ENCODE results near the gene HBA1. TPM values are rescaled to one million over a fixed set of nuclear protein-coding genes. Genes with fewer than 3 reads are reported as not detected.

HBA1 gene
- total and polyA plus RNA-seq, 9 of the 15 experiments (the other 6 are each of a cell fraction or from before 2014, with no cell fraction given): 128 to 2,388 (median 380) TPM

DNA sequence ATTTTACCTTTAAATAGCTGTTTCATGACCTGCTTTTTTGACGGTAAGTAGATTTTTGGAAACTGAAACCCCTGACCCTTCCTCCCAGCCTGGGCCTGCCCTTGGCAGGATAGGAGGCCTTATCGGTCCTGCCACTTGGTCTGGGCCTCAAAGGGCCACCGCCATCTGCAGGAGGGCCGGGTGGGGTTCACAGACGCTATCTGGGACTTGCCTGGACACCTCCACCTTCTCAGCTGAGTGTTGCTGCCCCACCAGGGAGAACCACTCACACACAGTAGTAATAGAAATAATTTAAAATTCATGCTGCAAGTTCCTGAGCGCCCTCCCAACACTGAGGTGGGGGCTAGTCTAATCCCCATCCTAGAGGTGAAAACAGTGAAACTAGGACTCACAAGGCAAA, 33.4 kb upstream of the HBA1 start (continued):
- TF ChIP-seq TSHZ1 (CRISPR knock-in tag; IDR thresholded peaks at IDR 0.05) (no peak), ZNF232 (CRISPR knock-in tag; IDR thresholded peaks at IDR 0.05) (no peak), KLF13 (tag; IDR thresholded peaks at IDR 0.05; ENCODE audit: borderline replicate concordance, low read depth) (no peak), ZNF133 (CRISPR knock-in tag; IDR thresholded peaks at IDR 0.05) (no peak), MAX (CRISPR knock-in tag; IDR thresholded peaks at IDR 0.05) (0 out of 2 replicates have a peak, but pooled peaks have one; percentile 19), ZNF354B (CRISPR knock-in tag; IDR thresholded peaks at IDR 0.05) (no peak; the same call in 1 of the 2 replicates), ZNF75A (CRISPR knock-in tag; IDR thresholded peaks at IDR 0.05) (no peak), SRSF7 (optimal IDR thresholded peaks at IDR 0.05; ENCODE audit: low read depth, low read length) (no peak), ZNF280B (CRISPR knock-in tag; IDR thresholded peaks at IDR 0.05) (no peak), NUFIP1 (IDR thresholded peaks at IDR 0.05; ENCODE audit: partially characterized antibody) (no peak), SOX6 (IDR thresholded peaks at IDR 0.05) (peak; percentile 79), ZNF197 (CRISPR knock-in tag; IDR thresholded peaks at IDR 0.05; ENCODE audit: low read depth) (peak; percentile 4; the same call in 1 of the 2 replicates), DPF2 (IDR thresholded peaks at IDR 0.05) (peak; percentile 95), SAFB (IDR thresholded peaks at IDR 0.05; ENCODE audit: borderline replicate concordance, low read depth, low read length) (no peak)
- TF ChIP-seq, protein P1, sequence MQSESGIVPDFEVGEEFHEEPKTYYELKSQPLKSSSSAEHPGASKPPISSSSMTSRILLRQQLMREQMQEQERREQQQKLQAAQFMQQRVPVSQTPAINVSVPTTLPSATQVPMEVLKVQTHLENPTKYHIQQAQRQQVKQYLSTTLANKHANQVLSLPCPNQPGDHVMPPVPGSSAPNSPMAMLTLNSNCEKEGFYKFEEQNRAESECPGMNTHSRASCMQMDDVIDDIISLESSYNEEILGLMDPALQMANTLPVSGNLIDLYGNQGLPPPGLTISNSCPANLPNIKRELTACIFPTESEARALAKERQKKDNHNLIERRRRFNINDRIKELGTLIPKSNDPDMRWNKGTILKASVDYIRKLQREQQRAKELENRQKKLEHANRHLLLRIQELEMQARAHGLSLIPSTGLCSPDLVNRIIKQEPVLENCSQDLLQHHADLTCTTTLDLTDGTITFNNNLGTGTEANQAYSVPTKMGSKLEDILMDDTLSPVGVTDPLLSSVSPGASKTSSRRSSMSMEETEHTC (IDR thresholded peaks at IDR 0.05): 0 out of 2 replicates have a peak, but pooled peaks have one; percentile 22
- TF ChIP-seq, protein P2, sequence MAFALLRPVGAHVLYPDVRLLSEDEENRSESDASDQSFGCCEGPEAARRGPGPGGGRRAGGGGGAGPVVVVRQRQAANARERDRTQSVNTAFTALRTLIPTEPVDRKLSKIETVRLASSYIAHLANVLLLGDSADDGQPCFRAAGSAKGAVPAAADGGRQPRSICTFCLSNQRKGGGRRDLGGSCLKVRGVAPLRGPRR (CRISPR knock-in tag; IDR thresholded peaks at IDR 0.05): no peak
- TF ChIP-seq, protein P3, sequence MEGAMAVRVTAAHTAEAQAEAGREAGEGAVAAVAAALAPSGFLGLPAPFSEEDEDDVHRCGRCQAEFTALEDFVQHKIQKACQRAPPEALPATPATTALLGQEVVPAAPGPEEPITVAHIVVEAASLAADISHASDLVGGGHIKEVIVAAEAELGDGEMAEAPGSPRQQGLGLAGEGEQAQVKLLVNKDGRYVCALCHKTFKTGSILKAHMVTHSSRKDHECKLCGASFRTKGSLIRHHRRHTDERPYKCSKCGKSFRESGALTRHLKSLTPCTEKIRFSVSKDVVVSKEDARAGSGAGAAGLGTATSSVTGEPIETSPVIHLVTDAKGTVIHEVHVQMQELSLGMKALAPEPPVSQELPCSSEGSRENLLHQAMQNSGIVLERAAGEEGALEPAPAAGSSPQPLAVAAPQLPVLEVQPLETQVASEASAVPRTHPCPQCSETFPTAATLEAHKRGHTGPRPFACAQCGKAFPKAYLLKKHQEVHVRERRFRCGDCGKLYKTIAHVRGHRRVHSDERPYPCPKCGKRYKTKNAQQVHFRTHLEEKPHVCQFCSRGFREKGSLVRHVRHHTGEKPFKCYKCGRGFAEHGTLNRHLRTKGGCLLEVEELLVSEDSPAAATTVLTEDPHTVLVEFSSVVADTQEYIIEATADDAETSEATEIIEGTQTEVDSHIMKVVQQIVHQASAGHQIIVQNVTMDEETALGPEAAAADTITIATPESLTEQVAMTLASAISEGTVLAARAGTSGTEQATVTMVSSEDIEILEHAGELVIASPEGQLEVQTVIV (CRISPR knock-in tag; IDR thresholded peaks at IDR 0.05; ENCODE audit: borderline replicate concordance): no peak
- TF ChIP-seq, protein P4, sequence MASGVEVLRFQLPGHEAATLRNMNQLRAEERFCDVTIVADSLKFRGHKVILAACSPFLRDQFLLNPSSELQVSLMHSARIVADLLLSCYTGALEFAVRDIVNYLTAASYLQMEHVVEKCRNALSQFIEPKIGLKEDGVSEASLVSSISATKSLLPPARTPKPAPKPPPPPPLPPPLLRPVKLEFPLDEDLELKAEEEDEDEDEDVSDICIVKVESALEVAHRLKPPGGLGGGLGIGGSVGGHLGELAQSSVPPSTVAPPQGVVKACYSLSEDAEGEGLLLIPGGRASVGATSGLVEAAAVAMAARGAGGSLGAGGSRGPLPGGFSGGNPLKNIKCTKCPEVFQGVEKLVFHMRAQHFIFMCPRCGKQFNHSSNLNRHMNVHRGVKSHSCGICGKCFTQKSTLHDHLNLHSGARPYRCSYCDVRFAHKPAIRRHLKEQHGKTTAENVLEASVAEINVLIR (CRISPR knock-in tag; IDR thresholded peaks at IDR 0.05): no peak
